H1 (cell line): ENCODE measurements around the gene GPR157. TPM values are rescaled to one million over a fixed set of nuclear protein-coding genes. Genes with fewer than 3 reads are reported as not detected.

Experiments used
- CTCF ChIA-PET: fragments of 300-600 bp; sonication (Branson Sonifier 250); formaldehyde crosslinking; loops from one replicate; lab custom pipeline; 2021; ENCODE audit not compliant: partially characterized antibody; lab: Charles Lee
- POLR2A ChIA-PET: fragments of 300-600 bp; sonication (Branson Sonifier 250); formaldehyde crosslinking; loops from one replicate; lab custom pipeline; 2021; ENCODE audit warnings: inconsistent platforms; ENCODE audit not compliant: partially characterized antibody; lab: Charles Lee
- DNase-seq, 2 experiments: peaks; one replicate each; pipeline versions ENCODE4 v3.0.0 to v3.0.0-alpha.2; 2010 to 2022; ENCODE audit warnings: low spot score in 2 of 2, low read depth in 1 of 2, mixed read lengths in 1 of 2
- FAIRE-seq: peaks from 2 replicates; lab custom pipeline; 2011; peaks lifted over from hg19 to GRCh38; lab: Jason Lieb, UNC
- H2AFZ ChIP-seq: 2 replicates; pipeline ENCODE4 v1.8.1; 2012; ENCODE audit warnings: low read length, inconsistent platforms
- H2AK5ac ChIP-seq: 2 replicates; pipeline ENCODE4 v1.6.1; 2013; ENCODE audit warnings: low read depth, low read length
- H2BK120ac ChIP-seq: replicated peaks from 2 replicates; pipeline ENCODE3; 2013; ENCODE audit warnings: low read depth, low read length, inconsistent platforms
- H2BK12ac ChIP-seq: 2 replicates; pipeline ENCODE4 v1.6.1; 2013; ENCODE audit warnings: low read depth, low read length
- H2BK15ac ChIP-seq: 2 replicates; pipeline ENCODE4 v1.6.1; 2013; ENCODE audit warnings: low read length
- H2BK20ac ChIP-seq: 2 replicates; pipeline ENCODE4 v1.6.1; 2013; ENCODE audit warnings: low read length
- H2BK5ac ChIP-seq: 2 replicates; pipeline ENCODE4 v1.6.1; 2013; ENCODE audit warnings: low read depth, low read length
- H3K14ac ChIP-seq: 2 replicates; pipeline ENCODE4 v1.6.1; 2013; ENCODE audit warnings: inconsistent platforms; ENCODE audit not compliant: insufficient read length
- H3K18ac ChIP-seq: 2 replicates; pipeline ENCODE4 v1.6.1; 2013; ENCODE audit warnings: low read length; ENCODE audit errors: extremely low read depth
- H3K23ac ChIP-seq: 2 replicates; pipeline ENCODE4 v1.6.1; 2013; ENCODE audit warnings: inconsistent platforms; ENCODE audit not compliant: insufficient read length
- H3K23me2 ChIP-seq: 2 replicates; pipeline ENCODE4 v1.6.1; 2013; ENCODE audit warnings: low read depth, low read length
- H3K27ac ChIP-seq: 2 replicates; pipeline ENCODE4 v1.6.1; 2011; ENCODE audit warnings: low read depth, low read length, inconsistent platforms
- H3K27me3 ChIP-seq, 4 experiments: replicated peaks in 1 of 4; 1 replicate in 1 of 4; 2 replicates in 3 of 4; pipeline versions ENCODE4 v1.6.1 to v1.8.1; 2011 to 2013; ENCODE audit warnings: low read length in 3 of 4, mild to moderate bottlenecking in 3 of 4, inconsistent platforms in 2 of 4, mixed read lengths in 2 of 4, moderate library complexity in 1 of 4; ENCODE audit not compliant: control insufficient read depth in 3 of 4, insufficient read depth in 3 of 4; ENCODE audit errors: extremely low read depth in 1 of 4
- H3K36me3 ChIP-seq, 4 experiments: 2 replicates each; pipeline versions ENCODE4 v1.6.1 to v1.8.1; 2011 to 2013; ENCODE audit warnings: mild to moderate bottlenecking in 4 of 4, low read length in 3 of 4, moderate library complexity in 2 of 4, control low read depth in 1 of 4, inconsistent platforms in 1 of 4; ENCODE audit not compliant: insufficient read depth in 4 of 4, control insufficient read depth in 2 of 4
- H3K4ac ChIP-seq: replicated peaks from 2 replicates; pipeline ENCODE3; 2013; ENCODE audit warnings: low read length, low read depth, mixed read lengths, inconsistent platforms; ENCODE audit not compliant: insufficient read length
- H3K4me1 ChIP-seq, 4 experiments: replicated peaks in 1 of 4; 1 replicate in 1 of 4; 2 replicates in 3 of 4; pipeline versions ENCODE4 v1.6.1 to v1.8.1; 2011 to 2013; ENCODE audit warnings: low read length in 3 of 4, inconsistent platforms in 2 of 4, mixed read lengths in 1 of 4; ENCODE audit not compliant: insufficient read depth in 4 of 4, control insufficient read depth in 3 of 4
- H3K4me2 ChIP-seq, 2 experiments: 2 replicates each; pipeline versions ENCODE4 v1.6.1 to v1.8.1; 2011 to 2013; ENCODE audit warnings: low read depth in 2 of 2, low read length in 2 of 2, control low read depth in 1 of 2, inconsistent platforms in 1 of 2, mild to moderate bottlenecking in 1 of 2; ENCODE audit not compliant: insufficient read depth in 1 of 2
- H3K4me3 ChIP-seq, 4 experiments: fragments of 200-600, 300-600 bp in 1 of 4; sonication (generic), shearing (Covaris generic), sonication (Bioruptor Twin) in 1 of 4; 2 replicates each; pipeline versions ENCODE4 v1.5.1 to v1.8.1; 2011 to 2016; ENCODE audit warnings: low read length in 4 of 4, low read depth in 3 of 4, control low read depth in 2 of 4, inconsistent platforms in 2 of 4, mild to moderate bottlenecking in 2 of 4, mixed read lengths in 1 of 4, moderate library complexity in 1 of 4; ENCODE audit not compliant: insufficient read depth in 2 of 4; ENCODE audit errors: extremely low read depth in 1 of 4
- H3K56ac ChIP-seq: replicated peaks from 2 replicates; pipeline ENCODE3; 2013; ENCODE audit warnings: low read depth, mild to moderate bottlenecking, mixed read lengths, low read length, inconsistent platforms; ENCODE audit not compliant: insufficient read length
- H3K79me1 ChIP-seq: 2 replicates; pipeline ENCODE4 v1.6.1; 2013; ENCODE audit warnings: low read depth, low read length, control low read depth
- H3K79me2 ChIP-seq, 2 experiments: 2 replicates each; pipeline versions ENCODE4 v1.6.1 to v1.8.1; 2012 to 2013; ENCODE audit warnings: low read length in 2 of 2, mild to moderate bottlenecking in 2 of 2, inconsistent platforms in 1 of 2; ENCODE audit not compliant: insufficient read depth in 2 of 2, control insufficient read depth in 1 of 2
- H3K9ac ChIP-seq, 4 experiments: replicated peaks in 1 of 4; 1 replicate in 1 of 4; 2 replicates in 3 of 4; pipeline versions ENCODE4 v1.6.1 to v1.8.1; 2011 to 2013; ENCODE audit warnings: low read depth in 3 of 4, low read length in 3 of 4, control low read depth in 2 of 4, mild to moderate bottlenecking in 2 of 4, moderate library complexity in 2 of 4, inconsistent platforms in 1 of 4; ENCODE audit errors: extremely low read depth in 1 of 4
- H3K9me3 ChIP-seq, 2 experiments: 2 replicates each; pipeline versions ENCODE4 v1.6.1 to v1.8.1; 2012 to 2013; ENCODE audit warnings: mild to moderate bottlenecking in 2 of 2, moderate library complexity in 2 of 2, control low read depth in 1 of 2, inconsistent platforms in 1 of 2, low read depth in 1 of 2, low read length in 1 of 2, mixed read lengths in 1 of 2; ENCODE audit not compliant: insufficient read depth in 2 of 2
- H4K20me1 ChIP-seq, 2 experiments: replicated peaks in 1 of 2; 2 replicates each; pipeline versions ENCODE3 to v1.8.1; 2011 to 2013; ENCODE audit warnings: inconsistent platforms in 2 of 2, low read length in 2 of 2, mild to moderate bottlenecking in 1 of 2; ENCODE audit not compliant: insufficient read depth in 2 of 2, control insufficient read depth in 1 of 2
- H4K5ac ChIP-seq: 2 replicates; pipeline ENCODE4 v1.6.1; 2013; ENCODE audit warnings: low read length, low read depth, mixed read lengths, inconsistent platforms; ENCODE audit not compliant: insufficient read length
- H4K8ac ChIP-seq: 2 replicates; pipeline ENCODE4 v1.8.0; 2013; ENCODE audit warnings: mild to moderate bottlenecking, moderate library complexity, low read length, inconsistent platforms; ENCODE audit not compliant: insufficient read depth; ENCODE audit errors: extremely low read depth
- H4K91ac ChIP-seq: replicated peaks from 2 replicates; pipeline ENCODE3; 2013; ENCODE audit warnings: low read length, mixed read lengths, inconsistent platforms; ENCODE audit not compliant: insufficient read length
- ASH2L ChIP-seq: fragments of 200-600, 300-600 bp; sonication (generic); IDR thresholded peaks from one replicate; pipeline ENCODE4 v1.7.1; 2017; ENCODE audit warnings: low read length
- CHD1 ChIP-seq: IDR thresholded peaks from 2 replicates; pipeline ENCODE4 v1.6.1; 2012; ENCODE audit warnings: low read depth, low read length, improper control_type of control experiment
- CHD2 ChIP-seq: IDR thresholded peaks from 2 replicates; pipeline ENCODE4 v1.6.1; 2012; ENCODE audit warnings: low read length, improper control_type of control experiment
- CREB1 ChIP-seq: IDR thresholded peaks from 2 replicates; pipeline ENCODE4 v1.6.1; 2012; ENCODE audit warnings: inconsistent platforms
- E2F6 ChIP-seq: IDR thresholded peaks from 2 replicates; pipeline ENCODE4 v1.6.1; 2012; ENCODE audit warnings: inconsistent platforms
- PHF8 ChIP-seq: fragments of 200-600 bp; sonication (generic); conservative IDR thresholded peaks from 2 replicates; pipeline ENCODE4 v1.7.1; 2012; ENCODE audit warnings: low read depth, mild to moderate bottlenecking, inconsistent platforms, low read length, moderate library complexity
- POLR2A ChIP-seq, 2 experiments: IDR thresholded peaks; 1 replicate in 1 of 2; 2 replicates in 1 of 2; pipeline ENCODE4 v1.6.1; 2011; ENCODE audit warnings: low read depth in 2 of 2, low read length in 2 of 2, mild to moderate bottlenecking in 2 of 2; ENCODE audit errors: control extremely low read depth in 1 of 2
- POU5F1 ChIP-seq: IDR thresholded peaks from 2 replicates; pipeline ENCODE4 v1.6.1; 2011; ENCODE audit warnings: low read depth, mild to moderate bottlenecking, low read length, moderate library complexity
- RAD21 ChIP-seq, 2 experiments: IDR thresholded peaks in 1 of 2; conservative IDR thresholded peaks in 1 of 2; 2 replicates each; pipeline ENCODE4 v1.6.1; 2011; ENCODE audit warnings: low read depth in 2 of 2, low read length in 2 of 2, improper control_type of control experiment in 1 of 2, inconsistent platforms in 1 of 2, mild to moderate bottlenecking in 1 of 2, moderate library complexity in 1 of 2
- RBBP5 ChIP-seq: IDR thresholded peaks from 2 replicates; pipeline ENCODE4 v1.7.1; 2012; ENCODE audit warnings: low read depth, mild to moderate bottlenecking, inconsistent platforms, low read length, moderate library complexity, borderline replicate concordance
- RNF2 ChIP-seq: fragments of 200-900, 300-1000 bp; sonication (generic); IDR thresholded peaks from 2 replicates; pipeline ENCODE4 v1.7.1; 2016; ENCODE audit warnings: borderline replicate concordance, low read depth, mild to moderate bottlenecking, antibody characterized with exemption, low read length; ENCODE audit not compliant: poor library complexity, severe bottlenecking; ENCODE audit errors: missing control alignments
- SP4 ChIP-seq: IDR thresholded peaks from 2 replicates; pipeline ENCODE4 v1.6.1; 2012; ENCODE audit warnings: low read length, inconsistent platforms
- USF2 ChIP-seq: IDR thresholded peaks from 2 replicates; pipeline ENCODE4 v1.6.1; 2011; ENCODE audit warnings: low read length, improper control_type of control experiment
- WGBS, 2 experiments: shearing (Covaris generic) in 1 of 2; methylation state at CpG; one replicate each; pipeline versions ENCODE4 v1.1.6 to v1.1.7; 2013 to 2015; ENCODE audit warnings: low lambda C conversion rate in 2 of 2, mixed read lengths in 2 of 2, inconsistent platforms in 1 of 2, low coverage in 1 of 2, missing lambda C conversion rate in 1 of 2; ENCODE audit not compliant: insufficient replicate concordance in 2 of 2, insufficient coverage in 1 of 2, insufficient read length in 1 of 2; ENCODE audit errors: extremely low coverage in 1 of 2, missing lambda C conversion rate in 1 of 2; 5-methylcytosine and 5-hydroxymethylcytosine counted together
- polyA plus RNA-seq, 7 experiments: library from polyadenylated mRNA; depleted of rRNA in 3 of 7; stranded (reverse) in 5 of 7; unstranded in 2 of 7; fragments of >200 nt in 5 of 7; fragments of 200-250 nt in 2 of 7; gene quantifications; 1 replicate in 5 of 7; 2 replicates in 1 of 7; 4 replicates in 1 of 7; pipeline versions ENCODE4 v1.2.1 to v1.2.3, GENCODE V29; 2011 to 2013; ENCODE audit warnings: missing spikeins in 2 of 7, mixed read lengths in 2 of 7
- total RNA-seq: library from RNA; stranded (reverse); fragmentation: NEBNext Ultra II Directional; extraction: Animal tissue kit (Norgen Biotek cat#: 25700); gene quantifications from 2 replicates; pipeline ENCODE4 v1.2.1, GENCODE V29; 2021

Gene GPR157
- total and polyA plus RNA-seq, 2 of the 8 experiments (the other 6 are each of a cell fraction or from before 2014, with no cell fraction given), result 1.0 to 11.0 TPM

- CTCF ChIA-PET, result interaction anchor here (1.0 kb wide), 1 partner anchor 23 kb away, joined by 3 read pairs; no protein-coding TSS in a partner anchor
- TF ChIP-seq RBBP5 (no peak), CREB1 (no peak), CHD1 (no peak), RNF2 (no peak), CHD2 (no peak), E2F6 (no peak), USF2 (no peak), PHF8 (no peak), ASH2L (no peak), POU5F1 (no peak), RAD21 (IDR thresholded peaks at IDR 0.05 in 1 of 2, conservative IDR thresholded peaks at IDR 0.05 in 1 of 2; ENCODE audit: low read depth in 2 of 2, low read length in 2 of 2) (no peak), POLR2A (IDR thresholded peaks at IDR 0.05; ENCODE audit: control extremely low read depth in 1 of 2, low read depth in 2 of 2, low read length in 2 of 2) (no peak), SP4 (no peak)
Observed at GRCh38 chr1:9088807-9089206, 40.1 kb downstream of the GPR157 start.

More at GRCh38 chr1:9088807-9089206, 40.1 kb downstream of the GPR157 start:
- no peak overlapping the region for H3K9ac ChIP-seq
- no peaks in the 10 kb centered on the region for H3K4me1 ChIP-seq
- no peaks in the 10 kb centered on the region for H3K79me2 ChIP-seq
- H3K27ac ChIP-seq, result no peak overlapping the region
- no peaks in the 10 kb centered on the region for H4K20me1 ChIP-seq
- H3K56ac ChIP-seq, result no peak overlapping the region
- WGBS, 2 experiments, result 88% methylated on average over 4 of the region's 4 CpGs; no CpG with 5 or more reads in 1 of the 2 experiments
- no peak overlapping the region for H3K14ac ChIP-seq
- no peak overlapping the region for H3K4me3 ChIP-seq
- no peak overlapping the region for H4K8ac ChIP-seq
- H2BK5ac ChIP-seq, result no peak overlapping the region
- no peak overlapping the region for H2BK12ac ChIP-seq
- H3K36me3 ChIP-seq, result no peaks in the 10 kb centered on the region
- H2BK120ac ChIP-seq, result no peak overlapping the region
- H3K23me2 ChIP-seq, result no peaks in the 10 kb centered on the region
- POLR2A ChIA-PET, result no interaction called here
- no peak for FAIRE-seq
- H3K23ac ChIP-seq, result no peak overlapping the region
- no peak overlapping the region for H2BK15ac ChIP-seq
- no peak overlapping the region for H4K91ac ChIP-seq
- no peaks in the 10 kb centered on the region for H3K27me3 ChIP-seq
- no peak overlapping the region for H2AK5ac ChIP-seq
- no peak overlapping the region for H4K5ac ChIP-seq
- H2AFZ ChIP-seq, result no peak overlapping the region
- DNase-seq, result no peak
- H3K4ac ChIP-seq, result no peak overlapping the region
- H3K9me3 ChIP-seq, result peaks cover 0 to 5% of the 10 kb centered on the region in 2 experiments; a peak in 1 of 4 replicates
- no peak overlapping the region for H2BK20ac ChIP-seq
- no peak overlapping the region for H3K4me2 ChIP-seq
- no peaks in the 10 kb centered on the region for H3K79me1 ChIP-seq
- H3K18ac ChIP-seq, result no peak overlapping the region
